Measurements from ENCODE around the gene KCNB1. TPM values are rescaled to one million over a fixed set of nuclear protein-coding genes. Genes with fewer than 3 reads are reported as not detected.

Gene KCNB1
- 0.02 and 0.39 TPM in 2 replicates for total RNA-seq

DNA sequence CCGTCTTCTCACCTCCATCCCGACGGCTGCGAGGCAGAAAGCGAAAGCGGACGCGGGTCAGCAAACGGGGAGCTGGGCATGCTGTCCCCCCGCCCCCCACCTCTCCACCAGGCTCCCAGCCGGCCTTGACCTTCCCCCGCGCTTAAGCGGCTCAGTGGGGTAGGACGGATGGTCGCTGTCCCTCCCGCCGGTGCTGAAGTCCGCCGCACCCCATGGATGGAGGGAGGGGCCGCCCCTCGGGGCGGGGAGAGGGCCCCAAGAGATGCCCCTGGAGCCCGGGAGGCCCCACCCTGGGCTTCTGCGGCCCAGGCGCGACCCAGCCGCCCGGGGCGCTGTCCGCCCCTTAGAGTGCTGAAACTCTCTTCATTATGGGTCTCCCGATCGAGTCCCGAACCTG lies at the start of gene KCNB1:
KCNB1 (minus strand) TSS at position 48 of the 397 bp plus-strand sequence. CDS start 188 bp downstream, outside the sequence.
- intact Hi-C loops (cut with micrococcal nuclease) = loop anchor here (10.0 kb wide), 1 partner anchor 98 kb away; no protein-coding TSS in a partner anchor

- intact Hi-C loops (cut with micrococcal nuclease) = no loop called here
These were observed 47.0 kb upstream of the KCNB1 start for GRCh38 chr20:49529470-49529869.

DNA sequence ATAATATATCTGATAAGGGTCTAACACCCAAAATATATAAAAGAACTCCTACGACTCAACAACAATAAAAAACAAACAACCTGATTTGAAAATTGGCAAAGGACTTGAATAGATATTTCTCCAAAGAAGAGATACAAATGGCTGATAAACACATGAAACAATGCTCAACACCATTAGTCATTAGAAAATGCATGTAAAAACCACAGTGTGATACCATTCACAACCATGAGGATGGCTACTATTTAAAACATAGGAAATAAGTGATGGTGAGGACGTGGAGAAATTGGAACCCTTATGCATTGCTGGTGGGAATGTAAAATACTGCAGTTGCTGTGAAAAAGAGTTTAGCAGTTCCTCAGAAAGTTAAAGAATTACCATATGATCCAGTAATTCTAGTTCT lies 44.1 kb upstream of the KCNB1 start:
- intact Hi-C loops (cut with micrococcal nuclease) = no loop called here

DNA sequence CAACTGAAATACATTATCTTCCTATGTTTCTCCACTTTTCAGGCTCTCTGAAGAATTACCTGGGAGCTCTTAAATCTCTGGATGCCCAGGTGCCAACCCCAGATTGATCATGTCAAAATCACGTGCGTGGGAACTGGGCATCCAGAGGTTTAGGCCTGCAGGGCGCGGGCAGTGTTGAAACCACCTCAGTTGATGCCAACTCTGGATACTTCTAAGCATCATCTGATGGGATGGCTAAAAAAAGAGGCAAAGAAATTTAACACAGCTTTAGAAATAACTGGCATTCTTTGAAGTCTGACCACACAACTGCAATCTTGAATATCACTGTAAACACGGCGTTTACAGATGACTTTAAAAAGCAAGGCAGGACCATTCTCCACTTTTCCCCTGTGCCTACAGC lies 43.6 kb upstream of the KCNB1 start:
- intact Hi-C loops (cut with micrococcal nuclease) = no loop called here

DNA sequence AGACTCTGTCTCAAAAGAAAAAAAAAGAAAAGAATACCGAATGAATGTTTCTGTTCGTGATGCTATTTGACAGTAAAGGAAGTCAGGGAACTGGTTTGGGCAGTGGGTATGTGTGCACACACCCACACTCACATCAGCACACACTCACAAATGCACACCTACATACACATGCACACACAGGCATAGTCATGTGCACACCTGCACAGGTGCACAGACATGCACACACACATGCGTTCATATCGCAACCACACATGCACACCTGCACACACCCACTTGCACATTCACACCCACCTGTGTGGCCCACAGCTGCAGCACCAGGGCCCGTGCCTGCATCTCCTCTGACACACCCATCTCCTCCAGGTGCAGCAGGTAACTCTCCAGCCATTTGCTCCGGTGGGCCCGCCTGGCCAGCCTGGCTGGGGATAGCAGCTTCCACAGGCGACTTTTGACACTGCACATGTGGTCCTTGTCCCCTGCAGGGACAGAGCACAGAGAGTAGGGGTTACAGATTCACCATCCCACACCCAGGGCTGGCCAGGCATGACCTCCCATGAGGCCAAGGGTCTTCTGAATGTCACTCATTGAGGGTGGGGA lies 41.4 kb upstream of the KCNB1 start:
- intact Hi-C loops (cut with micrococcal nuclease) = no loop called here

DNA sequence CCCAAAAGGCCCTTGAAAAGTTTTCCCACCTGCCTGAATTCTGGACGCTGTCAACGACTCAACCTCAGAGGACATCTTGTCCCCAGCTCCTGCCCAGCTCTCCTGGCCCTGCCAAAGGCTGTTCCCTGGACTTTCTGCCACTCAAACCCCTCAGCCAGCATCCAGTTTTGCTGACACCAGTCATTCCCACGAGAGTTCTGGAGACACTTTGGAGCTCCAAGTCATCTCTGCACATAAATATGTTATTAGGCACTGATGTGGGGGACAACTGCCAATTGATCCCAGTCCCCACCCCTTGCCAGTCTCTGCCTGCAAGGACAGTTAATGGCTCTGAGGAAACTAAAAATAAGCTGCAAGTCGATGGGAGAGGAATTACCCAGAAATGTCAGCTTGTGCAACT lies 38.9 kb upstream of the KCNB1 start:
- intact Hi-C loops (cut with micrococcal nuclease) = loop anchor here (1.0 kb wide), 1 partner anchor 13 kb away; no protein-coding TSS in a partner anchor

- intact Hi-C loops (cut with micrococcal nuclease) = no loop called here
These were observed 37.4 kb upstream of the KCNB1 start for GRCh38 chr20:49519777-49520359.

DNA sequence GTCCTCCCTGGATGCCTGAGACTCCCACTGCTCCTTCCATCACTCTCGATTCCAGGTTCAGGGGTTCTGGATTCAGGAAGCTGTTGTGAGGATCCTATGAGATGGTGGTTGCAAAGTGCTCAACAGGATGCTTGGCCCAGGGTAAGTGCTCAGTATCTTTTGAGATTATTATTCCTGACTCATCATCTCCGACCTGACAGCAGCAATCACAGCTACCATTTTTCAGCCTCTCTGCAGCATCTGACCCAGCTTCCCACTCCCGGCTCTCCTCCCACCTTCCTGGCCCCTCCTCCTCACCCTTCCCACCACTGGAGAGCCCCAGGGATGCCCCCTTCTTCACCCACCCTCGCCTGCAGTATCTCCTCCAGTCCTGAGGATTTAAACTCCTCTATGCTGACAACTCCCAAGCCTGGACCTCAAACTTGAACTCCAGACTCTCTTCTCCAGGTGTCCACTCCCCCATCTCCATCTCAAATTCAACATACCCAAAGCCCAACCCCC lies 36.8 kb upstream of the KCNB1 start:
- intact Hi-C loops (cut with micrococcal nuclease) = no loop called here

GRCh38 chr20:49518576-49518975 lies 36.1 kb upstream of the KCNB1 start:
- intact Hi-C loops (cut with micrococcal nuclease) = no loop called here

DNA sequence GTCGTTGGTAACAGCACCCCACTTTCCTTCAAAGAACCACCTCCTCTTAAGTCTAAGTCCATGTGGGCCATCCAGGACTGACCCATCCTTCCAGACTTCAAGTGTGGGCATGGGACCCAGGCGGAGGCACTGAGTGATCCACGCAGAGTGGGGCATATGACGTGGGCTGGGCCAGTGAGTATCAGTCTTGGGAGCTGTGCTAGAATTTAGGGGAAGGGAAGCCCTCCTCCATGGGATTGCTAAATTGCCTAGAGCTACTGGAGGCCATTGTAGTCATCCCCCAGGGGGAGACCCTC lies 35.3 kb upstream of the KCNB1 start:
- intact Hi-C loops (cut with micrococcal nuclease) = no loop called here

GRCh38 chr20:49516916-49517804 lies 34.7 kb upstream of the KCNB1 start:
- intact Hi-C loops (cut with micrococcal nuclease) = no loop called here

DNA sequence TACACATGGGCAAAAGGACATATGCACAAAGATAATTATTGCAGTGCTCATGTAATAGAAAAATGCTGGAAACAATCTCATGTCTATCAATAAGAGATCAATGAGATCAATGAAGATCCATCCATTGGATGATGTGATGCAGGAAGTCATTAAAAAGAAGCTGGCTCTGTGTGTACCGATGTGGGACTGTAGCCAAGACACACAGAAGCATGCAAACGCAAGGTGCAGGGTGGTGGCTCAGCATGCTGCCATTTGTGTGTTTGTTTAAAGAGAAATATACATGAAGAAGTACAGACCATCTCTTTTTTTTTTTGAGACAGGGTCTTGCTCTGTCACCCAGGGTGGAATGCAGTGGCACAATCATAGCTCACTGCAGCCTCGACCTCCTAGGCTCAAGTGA lies 33.1 kb upstream of the KCNB1 start:
- intact Hi-C loops (cut with micrococcal nuclease) = no loop called here

GRCh38 chr20:49513517-49513916 lies 31.0 kb upstream of the KCNB1 start:
- intact Hi-C loops (cut with micrococcal nuclease) = no loop called here

- intact Hi-C loops (cut with micrococcal nuclease) = no loop called here
These were observed 30.5 kb upstream of the KCNB1 start for GRCh38 chr20:49513009-49513408.

DNA sequence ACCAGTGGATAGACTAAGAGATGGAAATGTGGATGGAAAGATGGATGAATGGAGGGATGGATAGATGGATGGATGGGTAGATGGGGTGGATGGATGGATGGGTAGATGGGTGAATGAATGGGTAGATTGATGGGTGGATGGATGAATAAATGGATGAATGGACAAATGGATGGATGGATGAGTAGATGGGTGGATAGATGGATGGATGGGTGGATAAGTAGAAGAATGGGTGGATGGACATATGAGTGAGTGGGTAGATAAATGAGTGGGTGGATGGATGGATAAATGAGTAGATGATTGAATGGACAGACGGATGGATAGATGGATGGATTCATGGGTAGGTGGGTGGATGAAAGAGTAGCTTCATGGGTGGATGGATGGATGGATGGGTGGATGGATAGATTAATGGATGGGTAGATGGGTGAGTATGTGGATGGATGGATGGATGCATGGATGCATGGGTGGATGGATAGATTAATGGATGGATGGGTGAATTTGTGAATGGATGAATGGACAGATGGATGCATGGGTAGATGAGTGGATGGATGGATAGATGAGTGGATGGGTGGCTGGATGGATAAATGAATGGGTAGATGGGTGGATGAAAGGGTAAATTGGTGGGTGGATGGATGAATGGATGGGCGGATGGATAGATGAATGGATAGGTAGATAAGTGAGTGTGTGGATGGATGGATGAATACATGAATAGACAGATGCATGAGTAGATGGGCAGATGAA lies 29.5 kb upstream of the KCNB1 start:
- intact Hi-C loops (cut with micrococcal nuclease) = no loop called here

DNA sequence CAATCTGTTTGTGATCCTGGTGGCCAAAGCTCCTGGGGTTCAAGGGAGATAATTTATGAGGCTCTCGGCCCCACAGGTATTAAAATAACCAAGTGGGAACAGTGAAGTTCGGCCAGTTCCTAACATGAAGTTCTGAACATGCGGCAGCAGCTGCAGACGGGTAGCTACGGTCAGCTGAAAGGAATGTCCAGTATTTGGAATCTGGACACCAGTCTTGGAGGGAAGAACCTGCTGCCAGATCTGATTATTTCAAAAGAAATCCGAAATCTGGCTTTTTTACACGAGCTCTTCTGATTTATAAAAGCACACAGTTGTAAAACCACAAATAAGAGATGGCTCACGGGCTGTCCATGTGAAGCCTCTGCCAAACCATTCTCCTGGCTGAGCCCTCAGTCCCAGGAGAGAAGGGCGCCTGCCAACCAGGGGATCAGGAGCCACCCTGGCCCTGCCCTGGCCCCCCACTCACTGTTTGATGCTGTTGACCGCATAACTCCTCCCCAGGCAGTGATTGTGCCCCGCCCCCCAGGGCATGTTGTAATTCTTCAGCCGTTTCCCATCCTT lies 28.2 kb upstream of the KCNB1 start:
- intact Hi-C loops (cut with micrococcal nuclease) = no loop called here

DNA sequence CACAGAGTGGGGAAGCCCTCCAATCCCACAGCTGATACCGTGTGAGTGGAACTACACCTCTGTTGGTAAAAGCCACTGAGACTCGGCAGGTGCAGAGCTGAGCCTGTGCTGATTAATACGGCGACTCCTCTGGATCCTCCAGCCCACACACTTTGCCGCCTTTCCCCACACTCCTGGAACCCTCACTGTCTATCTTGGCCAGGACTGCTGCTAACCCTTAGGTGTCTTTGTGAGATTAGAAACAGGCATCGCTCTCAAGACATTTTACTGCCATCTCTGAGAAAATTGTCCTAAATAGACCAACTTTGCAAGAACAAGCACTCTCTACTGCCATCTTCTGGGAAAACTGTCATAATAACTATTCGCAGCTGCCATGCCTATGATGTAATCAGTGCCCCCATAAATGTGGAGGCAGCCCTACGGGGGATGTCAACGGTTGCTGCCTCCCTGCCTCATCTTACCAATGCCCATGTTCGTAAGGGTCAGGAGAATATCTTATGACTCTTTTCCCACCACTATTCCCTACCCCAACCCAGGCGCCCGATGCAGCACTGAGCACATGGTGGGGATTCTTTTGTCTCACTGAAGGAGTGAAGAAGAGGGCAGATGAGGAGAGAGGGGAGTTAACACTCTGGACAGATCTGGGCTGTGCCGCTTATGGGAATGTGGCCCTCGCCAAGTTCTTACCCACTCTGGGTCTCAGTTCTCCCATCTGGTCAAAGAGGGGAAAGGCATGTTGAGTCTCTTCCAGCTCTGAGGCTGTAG lies 26.1 kb upstream of the KCNB1 start:
- intact Hi-C loops (cut with micrococcal nuclease) = no loop called here

GRCh38 chr20:49507741-49508434 lies 25.4 kb upstream of the KCNB1 start:
- intact Hi-C loops (cut with micrococcal nuclease) = no loop called here

GRCh38 chr20:49505518-49505917 lies 23.1 kb upstream of the KCNB1 start:
- intact Hi-C loops (cut with micrococcal nuclease) = no loop called here

DNA sequence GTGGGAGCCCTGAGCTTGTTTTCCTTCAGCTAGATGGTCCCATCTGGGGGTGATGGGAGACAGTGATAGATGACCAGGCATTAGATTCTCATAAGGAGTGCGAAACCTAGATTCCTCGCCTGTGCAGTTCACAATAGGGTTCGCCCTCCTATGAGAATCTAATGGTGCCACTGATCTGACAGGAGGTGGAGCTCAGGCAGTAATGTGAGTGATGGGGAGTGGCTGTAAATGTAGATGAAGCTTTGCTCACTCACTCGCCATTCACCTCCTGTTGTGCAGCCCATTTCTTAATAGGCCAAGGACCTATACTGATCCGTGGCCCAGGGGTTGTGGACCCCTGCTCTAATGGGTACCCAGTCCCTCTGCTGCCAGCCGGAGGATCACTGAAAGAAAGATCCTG lies 20.7 kb upstream of the KCNB1 start:
- intact Hi-C loops (cut with micrococcal nuclease) = no loop called here
